ENCODE results near the gene PTCH2. TPM values are rescaled to one million over a fixed set of nuclear protein-coding genes. Genes with fewer than 3 reads are reported as not detected.
"Not testable (repeated sequence)": the region's sequence is repeated elsewhere in the genome, so short reads cannot be mapped to it uniquely, and the experiment has no call there.

Gene PTCH2
- total RNA-seq, 2 donors from 2014 or later: 0.58 to 0.59 TPM

GRCh38 chr1:44822981-44823451 is 20.0 kb downstream of the PTCH2 start:
- peak; percentile 36 for DNase-seq
- no peak for ATAC-seq
- intact Hi-C loops (cut with DNase I): no loop called here

- intact Hi-C loops (cut with DNase I): no loop called here
Observed at GRCh38 chr1:44822131-44822701, 20.8 kb downstream of the PTCH2 start.

GRCh38 chr1:44821240-44821715 is 21.8 kb downstream of the PTCH2 start:
- intact Hi-C loops (cut with DNase I): no loop called here
- DNase-seq: peak; percentile 12
- ATAC-seq: no peak

More at GRCh38 chr1:44822131-44822701, 20.8 kb downstream of the PTCH2 start:
- no peak for ATAC-seq
- peak; percentile 19 for DNase-seq

GRCh38 chr1:44820328-44821239 is 22.5 kb downstream of the PTCH2 start:
- DNase-seq (no peak), ATAC-seq (peak; percentile 27 to 30)
- intact Hi-C loops (cut with DNase I): no loop called here

GRCh38 chr1:44819608-44820327 is 23.3 kb downstream of the PTCH2 start:
- intact Hi-C loops (cut with DNase I): no loop called here
- ATAC-seq (peak; percentile 89 to 92), DNase-seq (peak; percentile 81)

- intact Hi-C loops (cut with DNase I): no loop called here
- DNase-seq (no peak), ATAC-seq (peak in 1 of 2 donors; percentile 2)
Observed at GRCh38 chr1:44819196-44819607, 23.9 kb downstream of the PTCH2 start.

- ATAC-seq (no peak), DNase-seq (no peak)
- intact Hi-C loops (cut with DNase I): no loop called here
Observed at GRCh38 chr1:44817771-44818495, 25.1 kb downstream of the PTCH2 start.

GRCh38 chr1:44817307-44817706 is 25.7 kb downstream of the PTCH2 start:
- intact Hi-C loops (cut with DNase I): no loop called here
- DNase-seq (no peak), ATAC-seq (no peak)

- intact Hi-C loops (cut with DNase I); ATAC-seq; DNase-seq: not testable (repeated sequence)
Observed at GRCh38 chr1:44815926-44816325, 27.1 kb downstream of the PTCH2 start.

GRCh38 chr1:44812822-44813543 is 30.1 kb downstream of the PTCH2 start:
- intact Hi-C loops (cut with DNase I): no loop called here
- DNase-seq (peak; percentile 45), ATAC-seq (peak; percentile 0 to 1)

GRCh38 chr1:44811234-44811633 is 31.8 kb downstream of the PTCH2 start:
- ATAC-seq (no peak), DNase-seq (no peak)
- intact Hi-C loops (cut with DNase I): no loop called here

GRCh38 chr1:44810762-44811105 is 32.3 kb downstream of the PTCH2 start:
- ATAC-seq; intact Hi-C loops (cut with DNase I); DNase-seq: not testable (repeated sequence)

GRCh38 chr1:44810101-44810761 is 32.8 kb downstream of the PTCH2 start:
- ATAC-seq: no peak
- intact Hi-C loops (cut with DNase I): no loop called here
- DNase-seq: peak; percentile 69

- DNase-seq (peak; percentile 72), ATAC-seq (peak in 1 of 2 donors; percentile 2)
- intact Hi-C loops (cut with DNase I): no loop called here
Observed at GRCh38 chr1:44808938-44809917, 33.8 kb downstream of the PTCH2 start.

- intact Hi-C loops (cut with DNase I): no loop called here
- ATAC-seq (peak; percentile 60 to 61), DNase-seq (peak; percentile 90)
Observed at GRCh38 chr1:44808063-44808937, 34.8 kb downstream of the PTCH2 start, which contains the start of gene BTBD19. BTBD19 (plus strand) TSS chr1:44808523; CDS start chr1:44808821, 298 bp downstream.
